Measurements from ENCODE around the gene KCTD21. TPM values are rescaled to one million over a fixed set of nuclear protein-coding genes. Genes with fewer than 3 reads are reported as not detected.

KCTD21 gene
- total and polyA plus RNA-seq, 10 of the 15 experiments (the other 5 are each of a cell fraction or from before 2014, with no cell fraction given), result 0.63 to 5.4 (median 3.6) TPM

DNA sequence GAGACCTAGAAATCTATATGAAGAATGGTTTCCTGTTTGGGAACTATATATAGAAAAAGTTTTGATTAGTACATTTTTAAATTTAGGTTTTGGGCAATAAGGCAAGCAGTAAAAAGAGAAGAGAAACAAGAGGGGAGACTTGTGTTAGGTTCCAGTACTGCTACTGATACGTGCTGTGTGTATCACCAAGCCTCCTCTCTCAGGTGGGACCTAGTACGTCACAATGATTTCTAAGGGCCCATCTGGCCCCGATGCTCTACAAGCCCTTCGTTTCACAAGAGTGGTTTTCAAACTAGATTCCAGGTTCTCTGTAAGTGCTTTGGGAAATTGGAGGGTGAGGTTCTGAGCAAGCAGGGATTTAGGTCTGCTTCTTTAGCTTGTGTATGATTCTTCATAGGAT, 39.5 kb upstream of the KCTD21 start (continued):
- TF ChIP-seq NR2F1 (conservative IDR thresholded peaks at IDR 0.05), result no peak
- TF ChIP-seq RAD21 (IDR thresholded peaks at IDR 0.05; ENCODE audit: insufficient read depth, low read depth, low read length), result 0 out of 2 replicates have a peak, but pooled peaks have one; percentile 3
- TF ChIP-seq GATAD2B (conservative IDR thresholded peaks at IDR 0.05; ENCODE audit: low read depth), result no peak
- TF ChIP-seq MTA3 (IDR thresholded peaks at IDR 0.05; ENCODE audit: borderline replicate concordance, low read length), result 0 out of 2 replicates have a peak, but pooled peaks have one; percentile 8
- TF ChIP-seq RCOR1 (conservative IDR thresholded peaks at IDR 0.05; ENCODE audit: low read depth, low read length), result no peak
- no peak for TF ChIP-seq BMI1 (IDR thresholded peaks at IDR 0.05; ENCODE audit: borderline replicate concordance)
- TF ChIP-seq, protein P1, sequence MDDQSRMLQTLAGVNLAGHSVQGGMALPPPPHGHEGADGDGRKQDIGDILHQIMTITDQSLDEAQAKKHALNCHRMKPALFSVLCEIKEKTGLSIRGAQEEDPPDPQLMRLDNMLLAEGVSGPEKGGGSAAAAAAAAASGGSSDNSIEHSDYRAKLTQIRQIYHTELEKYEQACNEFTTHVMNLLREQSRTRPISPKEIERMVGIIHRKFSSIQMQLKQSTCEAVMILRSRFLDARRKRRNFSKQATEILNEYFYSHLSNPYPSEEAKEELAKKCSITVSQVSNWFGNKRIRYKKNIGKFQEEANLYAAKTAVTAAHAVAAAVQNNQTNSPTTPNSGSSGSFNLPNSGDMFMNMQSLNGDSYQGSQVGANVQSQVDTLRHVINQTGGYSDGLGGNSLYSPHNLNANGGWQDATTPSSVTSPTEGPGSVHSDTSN (IDR thresholded peaks at IDR 0.05; ENCODE audit: insufficient replicate concordance, low read depth, low read length), result no peak
- no peak for TF ChIP-seq RAD51 (IDR thresholded peaks at IDR 0.05)
- TF ChIP-seq, protein P2, sequence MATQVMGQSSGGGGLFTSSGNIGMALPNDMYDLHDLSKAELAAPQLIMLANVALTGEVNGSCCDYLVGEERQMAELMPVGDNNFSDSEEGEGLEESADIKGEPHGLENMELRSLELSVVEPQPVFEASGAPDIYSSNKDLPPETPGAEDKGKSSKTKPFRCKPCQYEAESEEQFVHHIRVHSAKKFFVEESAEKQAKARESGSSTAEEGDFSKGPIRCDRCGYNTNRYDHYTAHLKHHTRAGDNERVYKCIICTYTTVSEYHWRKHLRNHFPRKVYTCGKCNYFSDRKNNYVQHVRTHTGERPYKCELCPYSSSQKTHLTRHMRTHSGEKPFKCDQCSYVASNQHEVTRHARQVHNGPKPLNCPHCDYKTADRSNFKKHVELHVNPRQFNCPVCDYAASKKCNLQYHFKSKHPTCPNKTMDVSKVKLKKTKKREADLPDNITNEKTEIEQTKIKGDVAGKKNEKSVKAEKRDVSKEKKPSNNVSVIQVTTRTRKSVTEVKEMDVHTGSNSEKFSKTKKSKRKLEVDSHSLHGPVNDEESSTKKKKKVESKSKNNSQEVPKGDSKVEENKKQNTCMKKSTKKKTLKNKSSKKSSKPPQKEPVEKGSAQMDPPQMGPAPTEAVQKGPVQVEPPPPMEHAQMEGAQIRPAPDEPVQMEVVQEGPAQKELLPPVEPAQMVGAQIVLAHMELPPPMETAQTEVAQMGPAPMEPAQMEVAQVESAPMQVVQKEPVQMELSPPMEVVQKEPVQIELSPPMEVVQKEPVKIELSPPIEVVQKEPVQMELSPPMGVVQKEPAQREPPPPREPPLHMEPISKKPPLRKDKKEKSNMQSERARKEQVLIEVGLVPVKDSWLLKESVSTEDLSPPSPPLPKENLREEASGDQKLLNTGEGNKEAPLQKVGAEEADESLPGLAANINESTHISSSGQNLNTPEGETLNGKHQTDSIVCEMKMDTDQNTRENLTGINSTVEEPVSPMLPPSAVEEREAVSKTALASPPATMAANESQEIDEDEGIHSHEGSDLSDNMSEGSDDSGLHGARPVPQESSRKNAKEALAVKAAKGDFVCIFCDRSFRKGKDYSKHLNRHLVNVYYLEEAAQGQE (IDR thresholded peaks at IDR 0.05; ENCODE audit: low read depth, low read length), result no peak
- no peak for TF ChIP-seq BACH1 (IDR thresholded peaks at IDR 0.05; ENCODE audit: borderline replicate concordance)
- no peak for TF ChIP-seq STAT3 (IDR thresholded peaks at IDR 0.05; ENCODE audit: low read depth, low read length)
- no peak for TF ChIP-seq NFXL1 (IDR thresholded peaks at IDR 0.05; ENCODE audit: borderline replicate concordance)

Data from GM12878 (cell line).